ENCODE data around the gene BCAT1. TPM values are rescaled to one million over a fixed set of nuclear protein-coding genes. Genes with fewer than 3 reads are reported as not detected.
"Not testable (repeated sequence)": the region's sequence is repeated elsewhere in the genome, so short reads cannot be mapped to it uniquely, and the experiment has no call there.

Gene BCAT1
- total RNA-seq, 2 experiments from 2014 or later = 11.6 to 15.8 TPM

DNA sequence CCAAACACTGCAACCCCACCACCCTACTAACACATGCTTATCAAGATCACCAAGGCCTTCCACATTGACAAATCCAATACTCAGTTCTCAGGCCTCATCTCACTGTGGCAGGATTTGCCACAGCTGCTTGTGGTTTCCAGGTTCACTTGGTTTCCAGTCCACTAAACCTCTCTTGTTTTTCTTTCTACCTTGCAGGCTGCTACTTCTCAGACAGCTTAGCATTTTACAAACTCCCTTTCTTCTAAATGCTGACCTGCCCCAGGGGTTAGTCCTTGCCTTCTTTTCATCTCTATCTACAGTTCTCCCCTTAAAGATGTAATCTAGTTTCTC is 84.1 kb downstream of the BCAT1 start:
- H3K27me3 Mint-ChIP-seq = no peaks in the 10 kb centered on the region
- H3K9me3 Mint-ChIP-seq = peaks cover 5% of the 10 kb centered on the region
- DNase-seq = no peak
- H3K4me1 Mint-ChIP-seq = peaks cover 12% of the 10 kb centered on the region
- POLR2A ChIA-PET = no interaction called here
- H3K27ac Mint-ChIP-seq = no peak overlapping the region
- no peak overlapping the region for H3K4me3 Mint-ChIP-seq
- ATAC-seq (ENCODE audit: low read depth) = no peak
- H3K36me3 Mint-ChIP-seq = peaks cover 14% of the 10 kb centered on the region

DNA sequence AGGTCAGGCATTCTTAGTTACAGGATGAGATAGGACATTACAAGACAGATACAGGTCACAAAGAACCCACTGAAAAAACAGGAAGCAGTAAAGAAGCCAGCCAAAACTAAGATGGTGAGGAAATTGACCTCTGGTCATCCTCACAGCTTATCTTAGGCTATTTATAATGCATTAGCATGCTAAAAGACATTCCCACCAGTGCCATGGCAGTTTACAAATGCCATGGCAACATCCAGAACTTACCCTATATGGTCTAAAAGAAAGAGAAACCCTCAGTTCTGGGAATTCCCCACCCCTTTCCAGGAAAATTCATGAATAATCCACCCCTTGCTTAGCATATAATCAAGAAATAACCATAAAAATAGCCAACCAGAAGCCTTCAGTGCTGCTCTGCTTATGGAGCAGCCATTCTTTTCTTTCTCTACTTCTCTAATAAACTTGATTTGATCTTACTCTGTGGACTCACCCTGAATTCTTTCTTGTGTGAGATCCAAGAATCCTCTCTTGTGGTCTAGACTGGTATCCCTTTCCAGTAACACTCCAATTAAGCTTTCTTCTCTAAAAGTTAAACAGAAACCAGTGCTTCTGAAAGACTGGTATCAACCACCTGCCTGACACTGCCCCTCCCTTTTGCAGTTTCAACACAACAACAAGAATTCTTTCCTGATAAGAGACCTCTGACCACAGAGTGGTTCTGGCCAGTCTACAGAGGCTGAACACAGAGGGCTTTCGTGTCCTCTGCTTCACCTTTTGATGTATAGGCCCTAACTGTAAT is 86.9 kb downstream of the BCAT1 start:
- peaks cover 6% of the 10 kb centered on the region for H3K9me3 Mint-ChIP-seq
- H3K4me3 Mint-ChIP-seq = no peak overlapping the region
- no peaks in the 10 kb centered on the region for H3K27me3 Mint-ChIP-seq
- H3K36me3 Mint-ChIP-seq = peaks cover 16% of the 10 kb centered on the region
- DNase-seq (no peak), ATAC-seq (ENCODE audit: low read depth) (no peak)
- POLR2A ChIA-PET = no interaction called here
- no peak overlapping the region for H3K27ac Mint-ChIP-seq
- peaks cover 11% of the 10 kb centered on the region for H3K4me1 Mint-ChIP-seq

DNA sequence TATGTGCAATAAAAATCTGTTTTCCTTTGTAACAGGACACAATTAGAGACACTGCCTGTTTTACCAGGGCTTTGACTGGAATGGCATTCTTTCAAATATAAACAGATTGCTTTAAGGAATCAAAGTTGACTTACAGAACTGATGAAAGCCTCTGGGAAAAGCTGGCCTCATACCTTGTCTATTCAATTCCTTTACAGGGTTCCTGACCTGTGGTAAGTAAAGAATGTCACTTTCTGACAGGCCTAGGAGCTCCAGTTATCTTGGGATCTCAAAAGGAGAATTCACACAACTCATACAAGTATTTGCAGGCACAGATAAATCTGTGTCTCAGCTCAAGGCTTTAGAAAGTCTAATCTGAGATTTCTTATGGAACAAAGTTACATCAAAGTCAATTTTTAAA is 88.4 kb downstream of the BCAT1 start:
- Mint-ChIP-seq H3K9me3 (peaks cover 4% of the 10 kb centered on the region), H3K4me3 (no peak overlapping the region), H3K27me3 (no peaks in the 10 kb centered on the region), H3K36me3 (peaks cover 14% of the 10 kb centered on the region), H3K27ac (no peak overlapping the region), H3K4me1 (peaks cover 11% of the 10 kb centered on the region)
- POLR2A ChIA-PET = no interaction called here
- DNase-seq (no peak), ATAC-seq (ENCODE audit: low read depth) (no peak)

DNA sequence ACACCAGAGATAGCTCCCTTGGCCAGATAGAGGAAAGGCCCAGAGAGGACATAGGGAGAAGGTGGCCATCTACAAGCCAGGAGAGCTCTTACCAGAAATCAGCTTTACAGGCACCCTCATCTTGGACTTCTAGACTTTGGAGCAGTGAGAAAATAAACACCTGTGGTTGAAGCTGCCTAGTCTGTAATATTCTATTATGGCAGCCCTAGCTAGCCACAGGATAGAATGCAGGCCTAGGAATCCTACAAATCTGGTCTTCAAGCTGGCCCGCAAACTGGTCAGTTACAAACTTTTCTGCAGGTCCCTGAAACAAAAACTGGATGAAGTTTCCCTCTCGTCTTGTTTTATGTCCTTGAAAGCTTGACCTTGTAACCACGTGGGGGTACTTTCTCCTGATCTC is 92.4 kb downstream of the BCAT1 start:
- DNase-seq (no peak), ATAC-seq (ENCODE audit: low read depth) (no peak)
- H3K9me3 Mint-ChIP-seq = peaks cover 3% of the 10 kb centered on the region
- no peak overlapping the region for H3K27ac Mint-ChIP-seq
- POLR2A ChIA-PET = no interaction called here
- H3K36me3 Mint-ChIP-seq = peaks cover 9% of the 10 kb centered on the region
- no peak overlapping the region for H3K4me3 Mint-ChIP-seq
- peaks cover 3% of the 10 kb centered on the region for H3K4me1 Mint-ChIP-seq
- H3K27me3 Mint-ChIP-seq = peaks cover 2% of the 10 kb centered on the region

DNA sequence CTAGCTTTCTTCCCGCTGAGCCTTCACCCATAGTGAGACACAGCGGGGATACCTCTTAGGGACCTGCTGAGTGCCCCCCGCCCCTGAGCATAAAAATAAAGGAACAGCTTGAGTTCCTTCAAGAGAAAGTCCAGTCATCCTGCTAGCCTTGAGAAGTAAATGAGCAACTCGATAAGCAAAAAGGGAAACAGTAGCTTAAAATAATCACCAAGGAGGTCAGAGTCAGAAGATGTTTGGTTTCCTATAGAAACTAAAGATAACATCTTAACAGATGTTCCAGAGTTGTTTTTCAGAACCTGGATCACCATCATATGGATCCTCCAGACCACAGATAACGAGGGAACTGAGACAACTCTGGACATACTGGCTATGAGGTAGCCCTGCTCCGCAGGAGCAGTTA is 94.0 kb downstream of the BCAT1 start:
- POLR2A ChIA-PET = no interaction called here
- no peak overlapping the region for H3K27ac Mint-ChIP-seq
- H3K4me1 Mint-ChIP-seq = peaks cover 3% of the 10 kb centered on the region
- H3K9me3 Mint-ChIP-seq = peaks cover 1% of the 10 kb centered on the region
- H3K27me3 Mint-ChIP-seq = peaks cover 2% of the 10 kb centered on the region
- DNase-seq (no peak), ATAC-seq (ENCODE audit: low read depth) (no peak)
- H3K4me3 Mint-ChIP-seq = no peak overlapping the region
- H3K36me3 Mint-ChIP-seq = peaks cover 6% of the 10 kb centered on the region

DNA sequence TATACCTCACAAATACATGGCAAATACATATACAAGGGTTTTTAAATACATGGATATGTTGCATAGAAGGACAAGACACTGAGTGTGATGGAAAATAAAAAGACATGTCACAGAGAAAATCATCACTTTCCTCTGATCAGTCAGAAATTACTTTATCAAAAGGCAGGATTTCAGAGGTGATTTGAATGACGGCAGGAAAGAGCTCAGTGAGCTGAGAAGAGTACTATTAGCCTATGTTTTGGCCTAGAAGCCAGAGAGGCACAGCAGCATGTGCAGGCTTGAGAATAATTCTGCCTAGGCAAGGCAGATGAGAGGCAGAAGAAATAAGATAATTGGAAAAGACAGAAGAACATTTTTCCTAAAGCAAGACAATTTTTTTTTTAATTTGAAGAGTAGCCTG is 94.9 kb downstream of the BCAT1 start:
- DNase-seq = no peak
- H3K4me1 Mint-ChIP-seq = peaks cover 3% of the 10 kb centered on the region
- ATAC-seq (ENCODE audit: low read depth) = no peak
- no peak overlapping the region for H3K4me3 Mint-ChIP-seq
- no peaks in the 10 kb centered on the region for H3K9me3 Mint-ChIP-seq
- peaks cover 2% of the 10 kb centered on the region for H3K36me3 Mint-ChIP-seq
- peaks cover 2% of the 10 kb centered on the region for H3K27me3 Mint-ChIP-seq
- H3K27ac Mint-ChIP-seq = no peak overlapping the region
- POLR2A ChIA-PET = no interaction called here

DNA sequence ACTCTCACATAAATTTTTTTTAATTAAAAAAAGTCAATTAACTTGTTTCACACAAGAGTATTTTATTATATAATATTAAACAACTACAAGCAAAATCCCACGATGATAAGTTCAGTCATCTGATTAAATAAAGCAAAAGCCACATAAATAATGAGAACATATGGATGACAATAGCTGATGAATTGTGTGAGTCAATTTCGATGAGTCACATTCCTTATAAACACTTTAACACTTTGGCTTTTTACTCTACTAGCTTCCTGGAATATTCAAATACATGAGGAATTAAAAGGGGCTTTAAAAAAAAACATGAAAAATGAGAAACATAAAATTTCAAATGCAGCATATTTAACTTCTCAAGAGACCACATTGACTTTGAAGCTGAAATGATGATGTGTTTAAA is 95.3 kb downstream of the BCAT1 start:
- H3K27ac Mint-ChIP-seq = no peak overlapping the region
- H3K27me3 Mint-ChIP-seq = peaks cover 2% of the 10 kb centered on the region
- H3K4me1 Mint-ChIP-seq = peaks cover 3% of the 10 kb centered on the region
- ATAC-seq (ENCODE audit: low read depth) (no peak), DNase-seq (no peak)
- POLR2A ChIA-PET = no interaction called here
- peaks cover 2% of the 10 kb centered on the region for H3K36me3 Mint-ChIP-seq
- H3K4me3 Mint-ChIP-seq = no peak overlapping the region
- no peaks in the 10 kb centered on the region for H3K9me3 Mint-ChIP-seq

DNA sequence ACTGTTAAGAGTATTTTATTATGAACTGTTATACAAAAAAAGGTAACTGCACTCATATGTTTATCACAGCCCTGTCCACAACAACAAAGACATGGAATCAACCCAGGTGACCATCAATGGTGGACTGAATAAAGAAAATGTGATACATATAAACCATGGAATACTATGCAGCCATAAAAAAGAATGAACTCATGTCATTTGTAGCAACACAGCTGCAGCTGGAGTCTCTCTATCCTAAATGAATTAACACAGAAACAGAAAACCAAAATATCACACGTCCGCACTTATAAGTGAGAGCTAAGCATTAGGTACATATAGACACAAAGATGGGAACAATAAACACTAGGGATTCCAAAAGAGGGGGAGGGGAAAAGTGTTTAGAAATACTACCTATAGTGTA is 95.8 kb downstream of the BCAT1 start:
- no peak overlapping the region for H3K27ac Mint-ChIP-seq
- no peak overlapping the region for H3K4me3 Mint-ChIP-seq
- H3K4me1 Mint-ChIP-seq = peaks cover 3% of the 10 kb centered on the region
- H3K36me3 Mint-ChIP-seq = peaks cover 5% of the 10 kb centered on the region
- POLR2A ChIA-PET = no interaction called here
- ATAC-seq (ENCODE audit: low read depth) (no peak), DNase-seq (no peak)
- no peaks in the 10 kb centered on the region for H3K9me3 Mint-ChIP-seq
- peaks cover 2% of the 10 kb centered on the region for H3K27me3 Mint-ChIP-seq

DNA sequence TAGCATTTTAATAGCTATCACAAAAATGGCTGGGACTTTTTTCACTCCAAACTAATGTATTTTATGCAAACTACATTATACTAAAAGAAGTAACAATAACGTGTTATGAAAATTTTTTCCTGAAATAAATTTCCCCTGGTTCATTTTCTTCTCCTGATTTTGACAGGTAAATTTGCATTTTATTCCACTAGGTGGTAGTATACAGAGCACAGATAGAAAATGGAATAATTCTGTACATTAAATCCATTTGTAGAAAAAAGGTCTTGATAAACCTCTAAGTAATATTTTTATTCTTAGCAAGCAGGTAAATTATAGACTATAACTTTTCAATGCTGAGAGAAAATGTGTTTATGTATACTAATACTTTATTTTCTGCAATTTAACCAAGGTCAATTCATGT is 96.5 kb downstream of the BCAT1 start:
- Mint-ChIP-seq H3K9me3 (no peaks in the 10 kb centered on the region), H3K27ac (no peak overlapping the region), H3K4me3 (no peak overlapping the region), H3K27me3 (peaks cover 2% of the 10 kb centered on the region), H3K4me1 (peaks cover 3% of the 10 kb centered on the region), H3K36me3 (peaks cover 5% of the 10 kb centered on the region)
- POLR2A ChIA-PET = no interaction called here
- ATAC-seq (ENCODE audit: low read depth) = no peak
- DNase-seq = no peak

DNA sequence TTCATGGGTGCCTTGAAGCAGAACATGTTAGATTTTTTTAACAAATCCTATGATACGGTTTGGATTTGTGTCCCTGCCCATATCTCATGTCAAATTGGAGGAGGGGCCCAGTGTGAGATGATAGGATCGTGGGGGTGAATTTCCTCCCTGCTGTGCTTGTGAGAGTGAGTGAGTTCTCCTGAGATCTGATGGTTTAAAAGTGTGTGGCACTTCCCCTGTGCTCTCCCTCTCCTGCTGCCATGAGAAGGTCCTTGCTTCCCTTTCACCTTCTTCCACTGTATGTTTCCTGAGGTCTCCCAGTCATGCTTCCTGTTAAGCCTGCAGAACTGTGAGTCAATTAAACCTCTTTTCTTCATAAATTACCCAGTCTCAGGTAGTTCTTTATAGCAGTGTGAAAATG is 97.0 kb downstream of the BCAT1 start:
- ATAC-seq (ENCODE audit: low read depth); H3K4me1 Mint-ChIP-seq; H3K9me3 Mint-ChIP-seq; POLR2A ChIA-PET; H3K27ac Mint-ChIP-seq; H3K27me3 Mint-ChIP-seq; DNase-seq; H3K36me3 Mint-ChIP-seq; H3K4me3 Mint-ChIP-seq: not testable (repeated sequence)

DNA sequence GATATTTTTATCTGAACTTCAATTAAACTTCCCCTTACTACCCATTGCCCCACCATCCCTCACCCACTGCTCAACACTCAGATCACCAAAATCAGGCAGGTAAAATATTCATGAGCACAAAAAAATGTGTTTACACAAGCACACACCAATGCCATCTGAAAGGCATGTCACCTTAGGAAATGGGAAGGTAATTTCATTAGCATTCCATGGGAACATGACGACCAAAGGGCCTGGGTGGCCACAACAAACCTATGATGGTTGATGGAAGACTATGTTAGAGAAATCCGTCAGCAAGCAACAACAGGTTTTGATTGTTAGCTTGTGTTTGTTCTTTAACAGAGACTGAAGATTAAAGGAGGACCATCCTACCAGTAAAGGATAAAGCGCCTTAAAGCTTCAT is 97.6 kb downstream of the BCAT1 start:
- Mint-ChIP-seq H3K27me3 (peaks cover 2% of the 10 kb centered on the region), H3K27ac (no peak overlapping the region), H3K4me1 (peaks cover 10% of the 10 kb centered on the region), H3K4me3 (no peak overlapping the region), H3K36me3 (peaks cover 7% of the 10 kb centered on the region), H3K9me3 (no peaks in the 10 kb centered on the region)
- POLR2A ChIA-PET = no interaction called here
- DNase-seq (no peak), ATAC-seq (ENCODE audit: low read depth) (no peak)

DNA sequence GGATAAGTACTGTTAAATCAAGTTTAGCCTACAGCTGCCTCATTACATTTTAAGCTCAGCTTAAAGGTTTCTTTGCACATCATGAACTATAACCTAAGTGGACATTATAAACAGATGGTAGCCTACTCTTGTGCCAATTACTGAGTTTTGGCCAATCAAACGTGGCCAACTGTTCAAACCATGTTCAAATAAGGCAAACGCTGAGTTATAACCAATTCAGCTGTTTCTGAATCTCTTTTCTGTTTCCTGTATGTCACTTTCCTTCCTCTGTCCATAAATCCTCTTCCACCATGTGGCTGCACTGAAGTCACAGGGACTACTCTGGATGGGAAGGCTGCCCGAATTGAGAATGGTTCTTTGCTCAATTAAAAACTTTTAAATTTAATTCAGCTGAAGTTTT is 98.4 kb downstream of the BCAT1 start:
- H3K4me3 Mint-ChIP-seq = no peak overlapping the region
- H3K4me1 Mint-ChIP-seq = peaks cover 12% of the 10 kb centered on the region
- H3K27me3 Mint-ChIP-seq = peaks cover 2% of the 10 kb centered on the region
- POLR2A ChIA-PET = no interaction called here
- DNase-seq (no peak), ATAC-seq (ENCODE audit: low read depth) (no peak)
- H3K36me3 Mint-ChIP-seq = peaks cover 7% of the 10 kb centered on the region
- H3K9me3 Mint-ChIP-seq = no peaks in the 10 kb centered on the region
- no peak overlapping the region for H3K27ac Mint-ChIP-seq

DNA sequence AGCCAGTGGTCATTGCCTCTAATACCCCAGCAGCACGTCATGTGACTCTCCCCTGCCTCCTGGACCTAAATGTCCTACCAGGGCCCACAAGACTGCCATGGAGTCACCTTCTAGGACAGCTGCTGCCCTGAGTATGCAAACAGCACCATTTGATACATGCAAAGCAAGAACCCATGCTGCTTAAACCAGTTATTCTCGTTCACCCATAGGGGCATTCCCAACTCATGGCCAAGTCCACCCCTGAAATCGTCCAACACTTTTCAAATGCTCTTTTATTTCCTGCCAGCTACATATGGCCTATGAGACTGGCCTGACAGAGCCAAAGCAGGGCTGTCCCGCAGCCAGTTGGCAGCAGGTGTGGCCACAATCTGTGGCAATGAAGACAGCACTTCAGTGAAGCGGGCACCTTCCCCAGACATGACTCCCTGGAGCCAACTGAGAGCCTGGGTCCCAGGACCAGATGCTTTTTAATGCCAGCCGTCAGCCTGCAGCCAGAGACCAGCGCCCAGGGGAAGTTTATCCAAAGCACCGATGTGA is 99.9 kb downstream of the BCAT1 start:
- no peaks in the 10 kb centered on the region for H3K27me3 Mint-ChIP-seq
- no peak overlapping the region for H3K4me3 Mint-ChIP-seq
- H3K4me1 Mint-ChIP-seq = peaks cover 12% of the 10 kb centered on the region
- POLR2A ChIA-PET = interaction anchor here (0.6 kb wide), 1 partner anchor 80 kb away, joined by 4 read pairs; no protein-coding TSS in a partner anchor
- DNase-seq (no peak), ATAC-seq (ENCODE audit: low read depth) (no peak)
- H3K27ac Mint-ChIP-seq = no peak overlapping the region
- H3K9me3 Mint-ChIP-seq = no peaks in the 10 kb centered on the region
- H3K36me3 Mint-ChIP-seq = peaks cover 7% of the 10 kb centered on the region

DNA sequence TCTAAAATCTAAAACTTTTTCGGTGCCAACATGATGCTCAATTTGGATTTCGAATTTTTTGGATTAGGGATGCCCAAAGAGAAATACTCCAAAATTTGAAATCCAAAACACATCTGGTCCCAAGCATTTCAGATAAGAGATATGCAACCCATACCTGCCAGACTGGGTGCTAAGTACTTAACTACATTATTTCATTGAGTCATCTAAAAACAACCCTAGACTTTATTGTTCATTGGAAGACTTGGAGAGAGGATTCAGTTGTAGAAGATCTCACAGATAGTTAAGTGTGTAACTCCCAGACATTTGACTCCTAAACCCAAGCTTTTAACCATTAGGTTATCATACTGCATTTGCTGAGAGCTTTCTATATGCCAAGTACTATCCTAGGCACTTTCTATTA is 102.2 kb downstream of the BCAT1 start:
- H3K36me3 Mint-ChIP-seq = peaks cover 8% of the 10 kb centered on the region
- no peak overlapping the region for H3K4me3 Mint-ChIP-seq
- POLR2A ChIA-PET = no interaction called here
- no peaks in the 10 kb centered on the region for H3K9me3 Mint-ChIP-seq
- no peaks in the 10 kb centered on the region for H3K27me3 Mint-ChIP-seq
- no peak overlapping the region for H3K27ac Mint-ChIP-seq
- no peak for DNase-seq
- H3K4me1 Mint-ChIP-seq = peaks cover 10% of the 10 kb centered on the region
- ATAC-seq (ENCODE audit: low read depth) = no peak
